ENCODE results near the gene CHEK2.

Gene CHEK2

GRCh38 chr22:28648792-28649191 lies 92.8 kb downstream of the CHEK2 start:
- DNase-seq (ENCODE audit: low read depth, low spot score): no peak
- no peak overlapping the region for H3K4me3 ChIP-seq (ENCODE audit: low read length)

- DNase-seq (ENCODE audit: low read depth, low spot score): no peak
Measured at GRCh38 chr22:28647216-28647615, 94.4 kb downstream of the CHEK2 start.

GRCh38 chr22:28639321-28639720 lies 102.3 kb downstream of the CHEK2 start:
- no peak for DNase-seq (ENCODE audit: low read depth, low spot score)
- no peak overlapping the region for H3K4me3 ChIP-seq (ENCODE audit: low read length)

More at GRCh38 chr22:28647216-28647615, 94.4 kb downstream of the CHEK2 start:
- no peak overlapping the region for H3K4me3 ChIP-seq (ENCODE audit: low read length)
